ENCODE measurements around the gene NFATC2.

DNA sequence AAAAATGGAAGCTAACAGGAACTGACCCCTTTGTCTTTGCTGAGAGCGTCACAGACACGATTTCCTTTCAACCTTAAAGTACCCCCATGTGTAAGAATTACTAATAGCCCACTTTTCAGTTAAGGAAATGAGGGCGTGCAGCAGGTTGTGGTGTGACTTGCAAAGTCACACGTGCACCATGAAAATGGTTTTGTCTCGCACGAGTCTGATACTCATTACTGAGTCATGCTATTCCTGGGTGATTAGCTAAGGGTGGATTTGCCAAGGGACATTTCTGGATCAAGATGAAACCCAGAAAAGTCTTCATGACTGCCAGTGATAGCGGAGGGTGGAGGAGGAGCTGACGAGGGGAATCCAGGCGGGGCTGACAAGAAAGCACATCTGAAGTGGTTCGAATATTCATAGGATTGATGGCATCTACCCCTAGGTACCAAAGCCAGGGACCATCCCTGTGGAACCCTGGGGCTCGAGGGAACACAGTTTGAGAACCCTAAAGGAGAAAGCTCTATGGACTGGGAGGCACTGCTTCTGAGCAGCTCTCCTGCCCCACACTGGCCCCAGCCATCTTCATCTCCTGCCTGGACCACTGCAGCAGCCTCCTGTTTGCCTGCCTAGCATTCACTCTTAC is 12.1 kb upstream of the NFATC2 start:
- TF ChIP-seq, protein P1, sequence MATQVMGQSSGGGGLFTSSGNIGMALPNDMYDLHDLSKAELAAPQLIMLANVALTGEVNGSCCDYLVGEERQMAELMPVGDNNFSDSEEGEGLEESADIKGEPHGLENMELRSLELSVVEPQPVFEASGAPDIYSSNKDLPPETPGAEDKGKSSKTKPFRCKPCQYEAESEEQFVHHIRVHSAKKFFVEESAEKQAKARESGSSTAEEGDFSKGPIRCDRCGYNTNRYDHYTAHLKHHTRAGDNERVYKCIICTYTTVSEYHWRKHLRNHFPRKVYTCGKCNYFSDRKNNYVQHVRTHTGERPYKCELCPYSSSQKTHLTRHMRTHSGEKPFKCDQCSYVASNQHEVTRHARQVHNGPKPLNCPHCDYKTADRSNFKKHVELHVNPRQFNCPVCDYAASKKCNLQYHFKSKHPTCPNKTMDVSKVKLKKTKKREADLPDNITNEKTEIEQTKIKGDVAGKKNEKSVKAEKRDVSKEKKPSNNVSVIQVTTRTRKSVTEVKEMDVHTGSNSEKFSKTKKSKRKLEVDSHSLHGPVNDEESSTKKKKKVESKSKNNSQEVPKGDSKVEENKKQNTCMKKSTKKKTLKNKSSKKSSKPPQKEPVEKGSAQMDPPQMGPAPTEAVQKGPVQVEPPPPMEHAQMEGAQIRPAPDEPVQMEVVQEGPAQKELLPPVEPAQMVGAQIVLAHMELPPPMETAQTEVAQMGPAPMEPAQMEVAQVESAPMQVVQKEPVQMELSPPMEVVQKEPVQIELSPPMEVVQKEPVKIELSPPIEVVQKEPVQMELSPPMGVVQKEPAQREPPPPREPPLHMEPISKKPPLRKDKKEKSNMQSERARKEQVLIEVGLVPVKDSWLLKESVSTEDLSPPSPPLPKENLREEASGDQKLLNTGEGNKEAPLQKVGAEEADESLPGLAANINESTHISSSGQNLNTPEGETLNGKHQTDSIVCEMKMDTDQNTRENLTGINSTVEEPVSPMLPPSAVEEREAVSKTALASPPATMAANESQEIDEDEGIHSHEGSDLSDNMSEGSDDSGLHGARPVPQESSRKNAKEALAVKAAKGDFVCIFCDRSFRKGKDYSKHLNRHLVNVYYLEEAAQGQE (IDR thresholded peaks at IDR 0.05; ENCODE audit: low read depth) = no peak
- no peak for TF ChIP-seq YY1 (IDR thresholded peaks at IDR 0.05; ENCODE audit: extremely low read depth, insufficient replicate concordance, low read depth, low read length)
- no peak for TF ChIP-seq POLR2A (IDR thresholded peaks at IDR 0.05; ENCODE audit: borderline replicate concordance, extremely low read depth, insufficient read depth, insufficient read length)
- TF ChIP-seq, protein P2, sequence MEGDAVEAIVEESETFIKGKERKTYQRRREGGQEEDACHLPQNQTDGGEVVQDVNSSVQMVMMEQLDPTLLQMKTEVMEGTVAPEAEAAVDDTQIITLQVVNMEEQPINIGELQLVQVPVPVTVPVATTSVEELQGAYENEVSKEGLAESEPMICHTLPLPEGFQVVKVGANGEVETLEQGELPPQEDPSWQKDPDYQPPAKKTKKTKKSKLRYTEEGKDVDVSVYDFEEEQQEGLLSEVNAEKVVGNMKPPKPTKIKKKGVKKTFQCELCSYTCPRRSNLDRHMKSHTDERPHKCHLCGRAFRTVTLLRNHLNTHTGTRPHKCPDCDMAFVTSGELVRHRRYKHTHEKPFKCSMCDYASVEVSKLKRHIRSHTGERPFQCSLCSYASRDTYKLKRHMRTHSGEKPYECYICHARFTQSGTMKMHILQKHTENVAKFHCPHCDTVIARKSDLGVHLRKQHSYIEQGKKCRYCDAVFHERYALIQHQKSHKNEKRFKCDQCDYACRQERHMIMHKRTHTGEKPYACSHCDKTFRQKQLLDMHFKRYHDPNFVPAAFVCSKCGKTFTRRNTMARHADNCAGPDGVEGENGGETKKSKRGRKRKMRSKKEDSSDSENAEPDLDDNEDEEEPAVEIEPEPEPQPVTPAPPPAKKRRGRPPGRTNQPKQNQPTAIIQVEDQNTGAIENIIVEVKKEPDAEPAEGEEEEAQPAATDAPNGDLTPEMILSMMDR (IDR thresholded peaks at IDR 0.05 in 2 of 3, conservative IDR thresholded peaks at IDR 0.05 in 1 of 3; ENCODE audit: borderline replicate concordance in 1 of 3, insufficient read depth in 1 of 3, low read depth in 2 of 3, low read length in 2 of 3) = no peak
- no peak for TF ChIP-seq FOSL1 (IDR thresholded peaks at IDR 0.05; ENCODE audit: low read depth)
- TF ChIP-seq ZFX (IDR thresholded peaks at IDR 0.05) = no peak
- TF ChIP-seq EZH2phosphoT487 (IDR thresholded peaks at IDR 0.05; ENCODE audit: borderline replicate concordance) = no peak
- TF ChIP-seq SP1 (IDR thresholded peaks at IDR 0.05; ENCODE audit: low read depth) = no peak
- TF ChIP-seq RAD21 (IDR thresholded peaks at IDR 0.05; ENCODE audit: low read depth) = no peak
- no peak for TF ChIP-seq CEBPB (IDR thresholded peaks at IDR 0.05; ENCODE audit: low read depth)
- no peak for TF ChIP-seq ZNF274 (IDR thresholded peaks at IDR 0.05; ENCODE audit: low read depth, low read length)

Measured in HCT116 (cell line).